NCI-H187 (cell line): ENCODE measurements around the gene FNDC3B.
"Not testable (repeated sequence)": the region's sequence is repeated elsewhere in the genome, so short reads cannot be mapped to it uniquely, and the experiment has no call there.

Source experiments
- DNase-seq, 2 experiments: peaks; one replicate each; lab custom pipeline; 2025; lab: John Stamatoyannopoulos, UW

Gene FNDC3B

DNA sequence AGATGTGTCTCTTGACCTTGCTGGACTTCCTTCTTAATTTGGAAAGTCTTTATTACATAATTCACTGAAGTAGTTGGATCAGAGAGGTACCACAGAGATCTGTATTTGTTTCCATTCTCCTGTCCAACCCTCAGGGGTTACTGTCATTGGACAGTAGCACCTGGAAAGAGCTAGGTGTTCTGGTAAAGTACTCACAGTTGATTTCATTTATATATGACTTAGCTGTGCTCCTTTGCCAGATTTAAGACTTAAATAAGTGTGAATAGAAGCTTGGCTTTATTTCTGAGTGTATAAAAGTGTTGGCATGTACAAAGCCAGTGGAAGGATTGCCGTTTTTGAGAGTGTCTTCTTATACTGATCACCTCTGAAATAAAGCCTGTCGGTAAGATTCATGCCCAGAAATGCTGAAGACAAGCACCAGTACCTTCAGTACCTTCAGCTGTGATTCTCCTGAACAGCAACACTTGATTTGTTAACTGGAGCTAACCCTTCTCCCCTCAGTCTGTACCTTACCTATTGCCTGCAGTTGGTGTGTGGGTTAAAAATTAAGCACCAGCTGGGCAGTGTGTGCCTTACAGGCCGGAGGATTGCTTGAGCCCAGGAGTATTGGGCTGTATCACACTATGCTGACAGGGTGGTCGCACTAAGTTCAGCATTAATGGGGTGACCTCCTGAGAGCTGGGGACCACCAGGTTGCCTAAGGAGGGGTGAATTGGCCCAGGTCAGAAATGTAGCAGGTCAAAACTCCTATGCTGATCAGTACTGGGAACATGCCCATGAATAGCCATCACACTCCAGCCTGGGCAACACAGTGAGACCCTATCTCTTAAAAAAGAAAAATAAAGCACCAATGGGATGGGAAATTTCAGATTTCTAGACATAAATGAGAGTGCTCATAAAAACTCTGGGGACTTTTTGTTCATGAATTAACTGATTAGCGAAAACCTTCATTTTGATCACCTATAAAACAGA lies 197.7 kb downstream of the FNDC3B start:
- DNase-seq = no peak

GRCh38 chr3:172238188-172238587 lies 198.8 kb downstream of the FNDC3B start:
- no peak for DNase-seq

DNA sequence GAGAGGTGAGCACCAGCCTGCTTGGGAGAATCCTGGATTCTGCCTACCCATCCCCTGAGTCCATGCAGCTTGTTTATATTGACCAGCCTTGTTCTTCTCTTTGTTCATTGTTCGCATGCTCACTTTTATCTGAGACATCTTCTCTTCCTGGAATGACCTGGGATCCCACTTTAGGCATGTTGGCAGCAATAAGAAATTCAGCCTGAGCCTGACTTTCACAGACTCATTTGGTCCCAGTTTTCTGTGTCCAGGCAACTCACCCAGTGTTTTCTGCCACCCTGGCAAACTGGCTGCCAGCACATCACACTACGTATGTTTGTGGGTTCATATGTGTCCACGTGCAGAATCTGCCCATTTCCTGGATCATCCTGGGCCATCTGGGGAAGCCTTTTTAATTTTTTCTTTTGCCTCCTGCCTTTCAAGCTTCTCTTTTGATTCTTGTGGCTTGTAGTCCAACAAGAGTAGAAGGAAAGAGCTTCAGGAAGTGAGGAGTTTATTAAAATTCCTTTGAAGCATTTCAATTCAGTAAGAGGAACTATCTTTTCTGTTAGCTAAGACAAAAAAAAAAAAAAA lies 199.9 kb downstream of the FNDC3B start:
- no peak for DNase-seq

DNA sequence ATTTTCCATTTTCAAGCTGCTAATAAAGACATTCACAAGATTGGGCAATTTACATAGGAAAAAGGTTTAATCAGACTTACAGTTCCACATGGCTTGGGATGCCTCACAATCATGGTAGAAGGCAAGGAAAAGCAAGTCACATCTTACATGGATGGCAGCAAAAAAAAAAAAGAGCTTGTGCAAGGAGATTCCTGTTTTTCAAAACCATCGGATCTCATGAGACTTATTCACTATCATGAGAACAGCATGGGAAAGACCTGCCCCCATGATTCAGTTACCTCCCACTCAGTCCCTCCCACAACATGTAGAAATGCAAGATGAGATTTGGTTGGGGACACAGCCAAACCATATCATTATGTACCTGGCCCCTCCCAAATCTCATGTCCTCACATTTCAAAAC lies 202.0 kb downstream of the FNDC3B start:
- no peak for DNase-seq

DNA sequence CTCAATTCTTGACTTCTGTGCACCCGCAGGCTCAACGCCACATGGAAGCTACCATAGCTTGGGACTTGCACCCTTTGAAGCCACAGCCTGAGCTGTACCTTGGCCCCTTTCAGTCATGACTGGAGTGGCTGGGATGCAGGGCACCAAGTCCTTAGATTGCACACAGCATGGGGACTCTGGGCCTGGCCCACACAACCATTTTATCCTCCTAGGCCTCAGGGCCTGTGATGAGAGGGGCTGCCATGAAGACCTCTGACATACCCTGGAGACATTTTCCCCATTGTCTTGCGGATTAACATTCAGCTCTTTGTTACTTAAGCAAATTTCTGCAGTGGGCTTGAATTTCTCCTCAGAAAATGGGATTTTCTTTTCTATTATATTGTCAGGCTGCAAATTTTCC lies 203.1 kb downstream of the FNDC3B start:
- DNase-seq = not testable (repeated sequence)

DNA sequence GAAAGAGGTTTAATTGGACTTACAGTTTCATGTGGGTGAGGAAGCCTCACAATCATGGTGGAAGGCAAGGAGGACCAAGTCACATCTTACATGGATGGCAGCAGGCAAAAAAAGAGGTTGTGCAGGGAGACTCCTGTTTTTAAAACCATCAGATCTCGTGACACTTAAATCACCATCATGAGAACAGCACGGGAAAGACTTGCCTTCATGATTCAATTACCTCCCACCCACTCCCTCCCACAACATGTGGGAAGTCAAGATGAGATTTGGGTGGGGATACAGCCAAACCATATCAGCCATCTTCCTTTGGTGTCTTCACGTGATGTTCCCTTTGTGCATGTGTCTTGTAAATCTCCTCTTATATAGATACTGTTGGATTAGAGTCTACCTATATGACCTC lies 204.0 kb downstream of the FNDC3B start:
- not testable (repeated sequence) for DNase-seq

DNA sequence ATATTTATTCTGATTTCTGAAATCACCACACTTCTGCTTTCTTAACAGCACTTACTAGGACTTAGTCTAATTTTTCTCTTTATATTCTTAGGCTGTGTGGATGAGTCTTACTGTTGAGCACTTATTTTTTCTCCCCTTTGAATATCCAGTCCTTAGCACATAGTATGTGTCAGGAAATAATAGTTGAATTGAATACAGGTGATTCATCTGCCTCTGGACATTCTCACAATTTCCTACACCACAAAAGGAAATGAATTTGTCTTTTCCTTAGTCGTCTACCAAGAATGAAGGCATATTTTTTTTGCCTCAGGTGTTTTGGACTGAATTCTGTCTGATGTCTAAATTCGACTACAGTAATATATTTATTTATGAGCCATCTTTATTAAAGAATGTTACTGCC lies 204.6 kb downstream of the FNDC3B start:
- DNase-seq = no peak

GRCh38 chr3:172245241-172245640 lies 205.9 kb downstream of the FNDC3B start:
- no peak for DNase-seq

- no peak for DNase-seq
Observed at GRCh38 chr3:172246107-172246844, 206.9 kb downstream of the FNDC3B start.

DNA sequence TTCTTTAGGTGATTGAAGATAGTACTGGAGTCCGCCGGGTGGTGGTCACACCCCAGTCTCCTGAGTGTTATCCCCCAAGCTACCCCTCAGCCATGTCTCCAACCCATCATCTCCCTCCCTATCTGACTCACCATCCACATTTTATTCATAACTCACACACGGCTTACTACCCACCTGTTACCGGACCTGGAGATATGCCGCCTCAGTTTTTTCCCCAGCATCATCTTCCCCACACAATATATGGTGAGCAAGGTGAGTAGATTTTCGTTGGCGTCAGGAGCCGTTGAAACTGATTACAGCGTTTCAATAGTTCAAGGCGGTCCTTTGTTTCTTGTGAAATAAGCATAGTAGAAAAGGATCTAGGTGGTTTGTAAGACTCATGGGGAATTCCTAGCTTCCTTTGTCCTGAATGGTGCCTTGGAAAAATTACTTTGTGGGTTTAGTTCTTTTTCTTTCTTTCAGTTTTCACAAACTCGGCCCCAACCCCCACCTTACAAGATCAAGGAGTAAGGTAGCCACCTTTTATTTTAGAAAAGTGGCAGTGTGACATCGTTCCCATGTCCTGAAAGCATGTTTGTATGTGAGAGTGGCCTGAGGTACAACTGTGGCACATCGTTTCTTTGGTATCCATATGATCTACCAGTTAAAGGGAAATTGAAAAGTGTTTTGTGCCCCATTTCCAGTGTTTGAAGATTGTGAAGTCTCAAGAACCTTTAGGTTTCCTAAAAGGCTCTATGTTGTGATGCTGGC lies 208.3 kb downstream of the FNDC3B start:
- DNase-seq = no peak

GRCh38 chr3:172249039-172249438 lies 209.7 kb downstream of the FNDC3B start:
- DNase-seq = no peak

- DNase-seq = no peak
Observed at GRCh38 chr3:172251211-172251610, 211.8 kb downstream of the FNDC3B start.

GRCh38 chr3:172253200-172253599 lies 213.8 kb downstream of the FNDC3B start:
- DNase-seq = no peak

DNA sequence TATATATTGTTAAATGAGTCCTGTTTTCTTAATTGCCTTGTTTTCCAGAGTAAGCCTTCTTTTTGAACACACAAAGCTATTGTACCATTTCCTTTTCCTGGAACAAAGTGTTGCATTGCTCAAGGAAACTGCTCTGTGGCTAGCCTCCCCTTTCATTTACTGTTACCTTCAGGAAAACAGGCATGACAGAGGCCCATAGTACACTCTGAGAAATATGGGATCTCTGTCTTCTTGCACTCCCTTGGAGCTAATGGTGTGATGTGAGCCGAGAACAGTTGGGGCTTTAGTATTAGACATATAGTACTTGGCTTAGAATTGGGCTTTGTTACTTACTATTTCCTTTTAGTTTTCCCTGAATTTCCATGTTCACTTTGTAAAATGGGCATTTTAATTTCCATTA lies 215.2 kb downstream of the FNDC3B start:
- no peak for DNase-seq

GRCh38 chr3:172255321-172255720 lies 215.9 kb downstream of the FNDC3B start:
- DNase-seq = not testable (repeated sequence)

DNA sequence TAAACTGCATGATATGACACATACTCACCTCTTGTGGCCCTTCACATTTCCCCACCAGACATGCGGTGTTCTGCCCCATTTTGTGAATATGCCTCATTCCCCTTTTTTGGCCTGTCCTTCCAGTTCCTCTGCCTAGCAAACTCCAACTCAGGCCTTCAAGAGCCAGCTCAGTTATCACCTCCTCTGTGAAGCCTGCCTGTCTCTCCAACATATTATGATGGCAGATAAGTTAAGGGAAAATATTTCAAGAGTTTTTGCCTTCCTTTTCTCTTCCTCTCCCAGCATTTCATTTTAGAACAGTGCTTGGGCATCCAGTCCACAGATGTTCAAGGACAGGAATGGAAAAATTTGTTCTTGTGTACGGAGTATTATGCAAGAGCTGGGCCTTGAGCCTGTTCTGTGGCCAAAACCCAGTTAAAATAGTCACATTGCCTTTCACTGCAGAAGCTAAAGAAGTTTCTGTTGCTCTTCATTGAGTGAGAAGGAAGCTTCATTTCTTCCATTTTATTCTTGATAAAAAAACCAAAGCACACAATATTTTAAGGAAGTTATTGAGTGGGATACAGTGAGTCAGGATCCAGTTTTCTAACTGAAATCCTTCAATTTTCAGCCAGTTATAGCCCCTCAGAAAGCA lies 216.8 kb downstream of the FNDC3B start:
- DNase-seq = no peak

DNA sequence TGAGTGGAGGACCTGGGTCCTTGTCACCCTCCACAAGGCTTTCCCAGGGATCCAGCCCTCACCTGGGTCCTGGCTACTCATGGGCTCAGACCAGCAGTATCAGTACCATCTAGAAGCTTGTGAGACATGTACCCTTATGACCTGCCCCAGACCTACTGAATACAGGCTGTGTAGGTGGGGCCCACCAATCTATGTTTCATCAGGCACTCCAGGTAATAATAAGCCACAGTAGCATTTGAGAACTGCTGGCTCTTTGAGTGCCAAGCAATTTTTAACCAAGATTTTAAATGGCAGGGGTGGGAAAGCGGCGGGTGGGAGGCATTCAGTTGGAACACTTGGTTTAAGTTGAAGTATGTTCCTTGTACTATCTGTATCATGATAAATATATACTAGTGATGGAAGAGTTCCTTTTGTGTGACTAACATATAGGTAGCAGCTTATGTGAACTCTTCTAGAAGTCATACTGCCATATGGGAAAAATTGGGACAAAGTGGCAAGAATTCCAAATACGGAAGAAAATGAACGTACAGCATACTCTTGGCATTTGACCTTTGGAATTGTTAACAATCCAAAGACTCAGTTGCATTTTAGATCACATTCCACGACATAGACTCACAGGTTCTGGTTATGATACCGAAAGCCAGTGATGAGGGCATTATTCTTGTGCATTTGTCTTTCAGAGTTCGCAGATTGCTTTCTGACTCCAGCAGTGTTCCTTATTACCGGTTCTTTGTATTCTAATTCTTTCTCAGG lies 218.4 kb downstream of the FNDC3B start:
- DNase-seq = no peak

DNA sequence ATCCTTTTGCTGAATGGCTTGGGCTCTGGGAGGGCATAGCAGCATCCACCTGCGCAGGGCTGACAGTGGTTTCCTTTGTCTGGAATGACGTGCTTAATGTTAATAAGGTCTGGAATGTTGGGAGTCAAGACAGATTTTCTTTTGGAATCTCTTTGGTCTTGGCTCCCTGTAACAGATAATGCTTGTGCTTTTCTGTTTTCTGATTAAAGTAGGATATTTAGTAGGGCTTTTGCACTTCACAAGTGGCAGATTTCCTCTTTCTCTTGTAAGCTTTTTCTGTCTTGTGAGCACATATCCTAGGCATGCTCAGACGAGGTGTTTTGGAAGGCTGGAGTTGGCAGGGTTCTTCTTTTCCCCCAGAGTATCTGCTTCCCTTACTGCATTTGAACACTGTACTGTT lies 219.2 kb downstream of the FNDC3B start:
- DNase-seq = no peak

DNA sequence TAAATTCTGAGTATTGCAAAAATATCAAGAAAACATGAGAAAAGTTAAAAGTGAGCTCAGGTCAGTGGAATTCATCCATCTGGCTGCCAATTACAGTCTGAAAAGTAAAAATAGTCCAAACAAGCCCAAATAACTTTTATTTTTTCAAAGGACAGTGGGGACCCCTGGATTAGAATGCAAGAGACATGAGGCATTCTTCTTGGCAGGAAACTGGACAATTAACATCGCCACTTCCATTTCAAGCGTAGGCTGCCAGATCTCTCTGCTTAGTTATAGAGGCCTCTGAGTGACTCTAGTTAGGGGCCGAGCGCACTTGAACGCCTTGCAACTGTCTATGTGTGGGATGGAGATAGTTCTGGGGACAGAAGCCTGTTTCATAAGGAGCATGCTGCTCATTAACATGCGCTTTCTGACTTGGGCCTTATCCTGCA lies 219.7 kb downstream of the FNDC3B start:
- DNase-seq = no peak

GRCh38 chr3:172259726-172260248 lies 220.4 kb downstream of the FNDC3B start:
- no peak for DNase-seq
